ENCODE data around the gene STOML1. TPM values are rescaled to one million over a fixed set of nuclear protein-coding genes. Genes with fewer than 3 reads are reported as not detected.

The STOML1 gene
- polyA plus RNA-seq, 3 donors = 9.5 to 10.5 (median 10.3) TPM

- DNase-seq (ENCODE audit: low read depth in 3 of 3, low spot score in 2 of 3) = no peak
Observed at GRCh38 chr15:74022706-74023470, 30.8 kb upstream of the STOML1 start.

GRCh38 chr15:74019734-74020133, 27.6 kb upstream of the STOML1 start:
- DNase-seq (ENCODE audit: low read depth in 3 of 3, low spot score in 2 of 3) = no peak

- no peak for DNase-seq (ENCODE audit: low read depth in 3 of 3, low spot score in 2 of 3)
Observed at GRCh38 chr15:74013374-74013894, 21.3 kb upstream of the STOML1 start.

- DNase-seq (ENCODE audit: low read depth in 3 of 3, low spot score in 2 of 3) = no peak
Observed at GRCh38 chr15:74011610-74012009, 19.5 kb upstream of the STOML1 start.

GRCh38 chr15:74010929-74011540, 18.9 kb upstream of the STOML1 start:
- no peak for DNase-seq (ENCODE audit: low read depth in 3 of 3, low spot score in 2 of 3)

- no peak for DNase-seq (ENCODE audit: low read depth in 3 of 3, low spot score in 2 of 3)
Observed at GRCh38 chr15:74008901-74009300, 16.8 kb upstream of the STOML1 start.

GRCh38 chr15:74007820-74008371, 15.8 kb upstream of the STOML1 start:
- DNase-seq (ENCODE audit: low read depth in 3 of 3, low spot score in 2 of 3) = no peak

GRCh38 chr15:74006774-74007639, 14.9 kb upstream of the STOML1 start:
- no peak for DNase-seq (ENCODE audit: low read depth in 3 of 3, low spot score in 2 of 3)

- DNase-seq (ENCODE audit: low read depth in 3 of 3, low spot score in 2 of 3) = no peak
Observed at GRCh38 chr15:73997986-73998385, 5.9 kb upstream of the STOML1 start.

- no peak for DNase-seq (ENCODE audit: low read depth in 3 of 3, low spot score in 2 of 3)
Observed at GRCh38 chr15:73996939-73997338, 4.8 kb upstream of the STOML1 start.

GRCh38 chr15:73996267-73996666, 4.2 kb upstream of the STOML1 start:
- DNase-seq (ENCODE audit: low read depth in 3 of 3, low spot score in 2 of 3) = no peak

GRCh38 chr15:73994912-73995622, 3.0 kb upstream of the STOML1 start:
- DNase-seq (ENCODE audit: low read depth in 3 of 3, low spot score in 2 of 3) = no peak

- DNase-seq (ENCODE audit: low read depth in 3 of 3, low spot score in 2 of 3) = peak; percentile 76 to 94 (median 86)
Observed at GRCh38 chr15:73994413-73994883, 2.4 kb upstream of the STOML1 start, which contains the start of gene PML. PML (plus strand) TSS chr15:73994716; CDS start chr15:73994813, 97 bp downstream.

- DNase-seq (ENCODE audit: low read depth in 3 of 3, low spot score in 2 of 3) = no peak
Observed at GRCh38 chr15:73993211-73993994, 1.3 kb upstream of the STOML1 start.

GRCh38 chr15:73992594-73992898, 451 bp upstream of the STOML1 start:
- no peak for DNase-seq (ENCODE audit: low read depth in 3 of 3, low spot score in 2 of 3)

GRCh38 chr15:73991260-73991659, 835 bp downstream of the STOML1 start:
- DNase-seq (ENCODE audit: low read depth in 3 of 3, low spot score in 2 of 3) = no peak

GRCh38 chr15:73990250-73991005, 1.7 kb downstream of the STOML1 start:
- no peak for DNase-seq (ENCODE audit: low read depth in 3 of 3, low spot score in 2 of 3)

- no peak for DNase-seq (ENCODE audit: low read depth in 3 of 3, low spot score in 2 of 3)
Observed at GRCh38 chr15:73989001-73989798, 2.9 kb downstream of the STOML1 start.
